GM23338 (cell line): ENCODE data around the gene MTERF2. TPM values are rescaled to one million over a fixed set of nuclear protein-coding genes. Genes with fewer than 3 reads are reported as not detected.

Source experiments
- ATAC-seq: fragments of 200-7000 bp; cut with Tn5 transposase; 3 replicates; pipeline ENCODE4 v1.9.1; 2020
- DNase-seq: peaks from one replicate; pipeline ENCODE4 v3.0.0-alpha.2; 2015; ENCODE audit warnings: low spot score
- H2AFZ ChIP-seq: fragments of 200-600 bp; sonication (generic); 2 replicates; pipeline ENCODE4 v1.8.0; 2016; ENCODE audit warnings: antibody characterized with exemption, mild to moderate bottlenecking, moderate library complexity
- H3F3A ChIP-seq: fragments of 200-600 bp; sonication (generic); replicated peaks from 2 replicates; pipeline ENCODE4 v1.8.0; 2017; ENCODE audit warnings: antibody characterized with exemption, mixed run types, low read depth
- H3K27ac ChIP-seq: fragments of 200-600 bp; sonication (generic); 2 replicates; pipeline ENCODE4 v1.6.1; 2016; ENCODE audit warnings: low read depth
- H3K27me3 ChIP-seq: fragments of 200-600 bp; sonication (generic); 2 replicates; pipeline ENCODE4 v1.8.0; 2016; ENCODE audit warnings: mild to moderate bottlenecking, mixed run types, moderate library complexity; ENCODE audit not compliant: insufficient read depth
- H3K36me3 ChIP-seq: fragments of 200-600 bp; sonication (generic); 2 replicates; pipeline ENCODE4 v1.8.0; 2016; ENCODE audit warnings: mild to moderate bottlenecking; ENCODE audit not compliant: insufficient read depth
- H3K4me1 ChIP-seq: fragments of 200-600 bp; sonication (generic); 2 replicates; pipeline ENCODE4 v1.8.0; 2016; ENCODE audit warnings: mild to moderate bottlenecking, moderate library complexity; ENCODE audit not compliant: insufficient read depth
- H3K4me2 ChIP-seq: fragments of 200-600 bp; sonication (generic); 2 replicates; pipeline ENCODE4 v1.7.1; 2017; ENCODE audit warnings: mixed run types
- H3K4me3 ChIP-seq: fragments of 200-600 bp; sonication (generic); 2 replicates; pipeline ENCODE4 v1.6.1; 2016; ENCODE audit warnings: mixed run types
- H3K79me2 ChIP-seq: fragments of 200-600 bp; sonication (generic); replicated peaks from 2 replicates; pipeline ENCODE4 v1.8.0; 2017; ENCODE audit warnings: mild to moderate bottlenecking; ENCODE audit not compliant: insufficient read depth
- H3K9me2 ChIP-seq: fragments of 200-600 bp; sonication (generic); 2 replicates; pipeline ENCODE4 v1.8.0; 2017; ENCODE audit not compliant: insufficient read depth
- H4K20me1 ChIP-seq: fragments of 200-600 bp; sonication (generic); replicated peaks from 2 replicates; pipeline ENCODE4 v1.8.0; 2017; ENCODE audit warnings: mild to moderate bottlenecking; ENCODE audit not compliant: insufficient read depth
- H3K27ac Mint-ChIP-seq: 2 replicates; pipeline ENCODE4 v1.8.0; 2020; ENCODE audit warnings: inconsistent platforms, mild to moderate bottlenecking, moderate library complexity, mixed read lengths
- H3K27me3 Mint-ChIP-seq: 3 replicates; pipeline ENCODE4 v1.8.0; 2022; ENCODE audit warnings: low read depth, mild to moderate bottlenecking, moderate library complexity, mixed read lengths, inconsistent platforms; ENCODE audit not compliant: insufficient read depth, poor library complexity
- H3K36me3 Mint-ChIP-seq: 3 replicates; pipeline ENCODE4 v1.8.0; 2021; ENCODE audit warnings: low read depth, mild to moderate bottlenecking, inconsistent platforms, moderate library complexity, mixed read lengths
- H3K4me1 Mint-ChIP-seq: 3 replicates; pipeline ENCODE4 v1.8.0; 2020; ENCODE audit warnings: mild to moderate bottlenecking, inconsistent platforms, mixed read lengths
- H3K4me3 Mint-ChIP-seq: 3 replicates; pipeline ENCODE4 v1.8.0; 2021; ENCODE audit warnings: moderate library complexity, mild to moderate bottlenecking, inconsistent platforms, mixed read lengths
- H3K9me3 Mint-ChIP-seq: 3 replicates; pipeline ENCODE4 v1.8.0; 2020; ENCODE audit warnings: moderate library complexity, mild to moderate bottlenecking, inconsistent platforms, mixed read lengths
- CREB1 ChIP-seq: fragments of 250-450 bp; sonication (Bioruptor Pico); IDR thresholded peaks from 2 replicates; pipeline ENCODE4 v1.5.0; 2020; ENCODE audit warnings: low read depth, mild to moderate bottlenecking, moderate library complexity
- CTCF ChIP-seq, 2 experiments: fragments of 200-600 bp in 1 of 2; sonication (generic) in 1 of 2; conservative IDR thresholded peaks; 2 replicates each; pipeline versions ENCODE4 v1.5.1 to v1.6.1; 2016 to 2017; ENCODE audit warnings: antibody characterized with exemption in 2 of 2, low read depth in 2 of 2, mild to moderate bottlenecking in 2 of 2, moderate library complexity in 1 of 2
- ETS1 ChIP-seq: IDR thresholded peaks from 2 replicates; pipeline ENCODE4 v1.6.1; 2016; ENCODE audit warnings: antibody characterized with exemption
- EZH2 ChIP-seq: fragments of 200-600 bp; sonication (generic); IDR thresholded peaks from one replicate; pipeline ENCODE4 v1.8.0; 2017; ENCODE audit warnings: antibody characterized with exemption, mild to moderate bottlenecking, low read depth; ENCODE audit not compliant: unreplicated experiment
- EZH2phosphoT487 ChIP-seq: fragments of 200-600 bp; sonication (generic); IDR thresholded peaks from one replicate; pipeline ENCODE4 v1.8.1; 2018; ENCODE audit warnings: antibody characterized with exemption; ENCODE audit not compliant: unreplicated experiment
- REST ChIP-seq: IDR thresholded peaks from one replicate; pipeline ENCODE4 v1.6.1; 2018; ENCODE audit warnings: antibody characterized with exemption; ENCODE audit not compliant: unreplicated experiment
- STAT1 ChIP-seq: IDR thresholded peaks from one replicate; pipeline ENCODE4 v1.6.1; 2016; ENCODE audit warnings: antibody characterized with exemption; ENCODE audit not compliant: unreplicated experiment
- ZNF331 ChIP-seq: fragments of 250-450 bp; sonication (Bioruptor Pico); IDR thresholded peaks from 2 replicates; pipeline ENCODE4 v1.5.0; 2020; ENCODE audit warnings: low read depth, mild to moderate bottlenecking, moderate library complexity
- ZNF462 ChIP-seq: fragments of 250-450 bp; sonication (Bioruptor Pico); IDR thresholded peaks from 2 replicates; pipeline ENCODE4 v1.5.0; 2020; ENCODE audit warnings: mild to moderate bottlenecking, moderate library complexity
- polyA plus RNA-seq: library from polyadenylated mRNA; unstranded; fragments of >200 nt; fragmentation: Nextera tagmentation; extraction: Ambion mirVana; gene quantifications from 2 replicates; pipeline ENCODE4 v1.2.1, GENCODE V29; 2016
- total RNA-seq: library from RNA; depleted of rRNA; stranded (reverse); fragments of >200 nt; shearing (Covaris generic); gene quantifications from 2 replicates; pipeline ENCODE4 v1.2.3, GENCODE V29; 2014

Gene MTERF2
- total and polyA plus RNA-seq, 2 experiments from 2014 or later: 9.2 to 11.0 TPM

GRCh38 chr12:106962286-106962685, 24.7 kb downstream of the MTERF2 start (continued):
- TF ChIP-seq CTCF (conservative IDR thresholded peaks at IDR 0.05; ENCODE audit: low read depth in 2 of 2) (no peak), ZNF331 (CRISPR knock-in tag) (no peak), EZH2phosphoT487 (no peak), STAT1 (no peak), ETS1 (no peak), REST (no peak)

- Histone ChIP-seq H3K27ac (no peak overlapping the region), H3K9me2 (no peaks in the 10 kb centered on the region), H3K36me3 (no peaks in the 10 kb centered on the region), H3K4me2 (no peak overlapping the region), H3K4me1 (0 out of 2 replicates have a peak, but pooled peaks cover 7% of the 10 kb centered on the region), H4K20me1 (peaks cover 16% of the 10 kb centered on the region), H3K27me3 (no peaks in the 10 kb centered on the region), H3K79me2 (peaks cover 29% of the 10 kb centered on the region), H3F3A (0 out of 2 replicates have a peak, but pooled peaks cover 6% of the 10 kb centered on the region), H2AFZ (no peak overlapping the region), H3K4me3 (no peak overlapping the region)
- TF ChIP-seq EZH2phosphoT487 (no peak), ZNF462 (CRISPR knock-in tag) (no peak), CREB1 (CRISPR knock-in tag) (no peak), EZH2 (no peak)
- Mint-ChIP-seq H3K9me3 (no peaks in the 10 kb centered on the region), H3K4me3 (no peak overlapping the region), H3K27ac (no peak overlapping the region), H3K4me1 (no peaks in the 10 kb centered on the region; the same call in 1 of the 3 replicates), H3K27me3 (peaks cover 6% of the 10 kb centered on the region), H3K36me3 (no peaks in the 10 kb centered on the region)
- ATAC-seq (no peak), DNase-seq (no peak)
Measured at GRCh38 chr12:106960443-106960842, 26.5 kb downstream of the MTERF2 start.
